BE2C (cell line): ENCODE results near the gene HNRNPM.

Source experiments
- DNase-seq: peaks from one replicate; pipeline ENCODE4 v3.0.0-alpha.2; 2020
- H3K27me3 ChIP-seq: fragments of 250-450 bp; sonication (Bioruptor Pico); 2 replicates; pipeline ENCODE4 v1.5.1; 2020; ENCODE audit warnings: mild to moderate bottlenecking
- H3K36me3 ChIP-seq: fragments of 250-450 bp; sonication (Bioruptor Pico); 2 replicates; pipeline ENCODE4 v1.5.1; 2020; ENCODE audit warnings: mild to moderate bottlenecking
- H3K4me1 ChIP-seq: fragments of 250-450 bp; sonication (Bioruptor Pico); 2 replicates; pipeline ENCODE4 v1.5.1; 2020
- H3K4me3 ChIP-seq: 2 replicates; pipeline ENCODE4 v1.5.1; 2011; ENCODE audit warnings: low read depth, low read length
- H3K9me3 ChIP-seq: fragments of 250-450 bp; sonication (Bioruptor Pico); 2 replicates; pipeline ENCODE4 v1.5.1; 2020
- CTCF ChIP-seq: IDR thresholded peaks from 2 replicates; pipeline ENCODE4 v1.5.1; 2012; ENCODE audit warnings: mild to moderate bottlenecking, low read depth, low read length

HNRNPM gene

GRCh38 chr19:8517551-8518442, 73.0 kb downstream of the HNRNPM start:
- no peaks in the 10 kb centered on the region for H3K27me3 ChIP-seq
- no peaks in the 10 kb centered on the region for H3K9me3 ChIP-seq
- no peaks in the 10 kb centered on the region for H3K36me3 ChIP-seq
- no peak overlapping the region for H3K4me3 ChIP-seq
- no peak for DNase-seq
- TF ChIP-seq CTCF = no peak
- H3K4me1 ChIP-seq = no peaks in the 10 kb centered on the region; the same call in 1 of the 2 replicates

- Histone ChIP-seq H3K9me3 (no peaks in the 10 kb centered on the region), H3K4me1 (no peaks in the 10 kb centered on the region; the same call in 1 of the 2 replicates), H3K27me3 (no peaks in the 10 kb centered on the region), H3K36me3 (no peaks in the 10 kb centered on the region), H3K4me3 (no peak overlapping the region)
- DNase-seq = no peak
- TF ChIP-seq CTCF = no peak
Observed at GRCh38 chr19:8518536-8518935, 73.8 kb downstream of the HNRNPM start.

- no peak for TF ChIP-seq CTCF
- Histone ChIP-seq H3K4me3 (no peak overlapping the region), H3K9me3 (no peaks in the 10 kb centered on the region), H3K27me3 (no peaks in the 10 kb centered on the region), H3K4me1 (no peaks in the 10 kb centered on the region; the same call in 1 of the 2 replicates), H3K36me3 (no peaks in the 10 kb centered on the region)
- DNase-seq = no peak
Observed at GRCh38 chr19:8519388-8519787, 74.6 kb downstream of the HNRNPM start.

- Histone ChIP-seq H3K27me3 (no peaks in the 10 kb centered on the region), H3K36me3 (no peaks in the 10 kb centered on the region), H3K9me3 (no peaks in the 10 kb centered on the region), H3K4me3 (peak overlapping the region; percentile 41), H3K4me1 (no peaks in the 10 kb centered on the region)
- no peak for DNase-seq
- TF ChIP-seq CTCF = peak; percentile 60
Observed at GRCh38 chr19:8525401-8525684, 80.6 kb downstream of the HNRNPM start.

GRCh38 chr19:8526345-8527091, 81.7 kb downstream of the HNRNPM start:
- Histone ChIP-seq H3K36me3 (no peaks in the 10 kb centered on the region), H3K4me1 (no peaks in the 10 kb centered on the region), H3K27me3 (no peaks in the 10 kb centered on the region), H3K4me3 (peak overlapping the region; percentile 58), H3K9me3 (no peaks in the 10 kb centered on the region)
- peak; percentile 96 for DNase-seq
- no peak for TF ChIP-seq CTCF

- no peaks in the 10 kb centered on the region for H3K4me1 ChIP-seq
- H3K27me3 ChIP-seq = peaks cover under 1% of the 10 kb centered on the region; the same call in 1 of the 2 replicates
- no peak for TF ChIP-seq CTCF
- no peaks in the 10 kb centered on the region for H3K9me3 ChIP-seq
- H3K4me3 ChIP-seq = no peak overlapping the region
- no peak for DNase-seq
- H3K36me3 ChIP-seq = no peaks in the 10 kb centered on the region
Observed at GRCh38 chr19:8528500-8528899, 83.7 kb downstream of the HNRNPM start.
